Smooth muscle cell (in vitro differentiated cells): ENCODE results near the gene CBX2. TPM values are rescaled to one million over a fixed set of nuclear protein-coding genes. Genes with fewer than 3 reads are reported as not detected.

Experiments used
- DNase-seq: peaks from one replicate; lab custom pipeline; 2025; ENCODE audit not compliant: unreplicated experiment; lab: John Stamatoyannopoulos, UW
- H2AFZ ChIP-seq: fragments of 200-600 bp; sonication (generic); 2 replicates; pipeline ENCODE4 v1.6.0; 2016; ENCODE audit warnings: antibody characterized with exemption, low read depth, mild to moderate bottlenecking
- H3F3A ChIP-seq: fragments of 200-600 bp; sonication (generic); 2 replicates; pipeline ENCODE4 v1.6.0; 2017; ENCODE audit warnings: antibody characterized with exemption, low read depth
- H3K27ac ChIP-seq: fragments of 200-600 bp; sonication (generic); 2 replicates; pipeline ENCODE4 v1.5.1; 2016; ENCODE audit warnings: low read depth, mild to moderate bottlenecking
- H3K27me3 ChIP-seq: fragments of 200-600 bp; sonication (generic); 2 replicates; pipeline ENCODE4 v1.6.1; 2016; ENCODE audit warnings: low read depth, mild to moderate bottlenecking
- H3K36me3 ChIP-seq: fragments of 200-600 bp; sonication (generic); 2 replicates; pipeline ENCODE4 v1.5.1; 2016; ENCODE audit warnings: low read depth
- H3K4me1 ChIP-seq: fragments of 200-600 bp; sonication (generic); 2 replicates; pipeline ENCODE4 v1.5.1; 2016; ENCODE audit warnings: low read depth
- H3K4me2 ChIP-seq: fragments of 200-600 bp; sonication (generic); 2 replicates; pipeline ENCODE4 v1.6.0; 2016; ENCODE audit warnings: mild to moderate bottlenecking
- H3K4me3 ChIP-seq: fragments of 200-600 bp; sonication (generic); 2 replicates; pipeline ENCODE4 v1.5.1; 2016; ENCODE audit warnings: mild to moderate bottlenecking
- H3K79me2 ChIP-seq: fragments of 200-600 bp; sonication (generic); 2 replicates; pipeline ENCODE4 v1.6.0; 2016; ENCODE audit warnings: low read depth, mild to moderate bottlenecking
- H3K9ac ChIP-seq: fragments of 200-600 bp; sonication (generic); 2 replicates; pipeline ENCODE4 v1.6.0; 2016; ENCODE audit warnings: low read depth
- H3K9me3 ChIP-seq: fragments of 200-600 bp; sonication (generic); replicated peaks from 2 replicates; pipeline ENCODE4 v1.5.1; 2016; ENCODE audit warnings: low read depth
- H4K20me1 ChIP-seq: fragments of 200-600 bp; sonication (generic); 2 replicates; pipeline ENCODE4 v1.6.0; 2016; ENCODE audit warnings: low read depth
- CTCF ChIP-seq: fragments of 200-600 bp; sonication (generic); IDR thresholded peaks from 2 replicates; pipeline ENCODE4 v1.5.1; 2017; ENCODE audit warnings: borderline replicate concordance, mild to moderate bottlenecking, antibody characterized with exemption; ENCODE audit not compliant: insufficient read depth, poor library complexity, severe bottlenecking
- whole genome bisulfite sequencing: methylation state at CpG from one replicate; pipeline ENCODE4 v1.1.7; 2016; ENCODE audit warnings: low lambda C conversion rate; 5-methylcytosine and 5-hydroxymethylcytosine counted together
- polyA plus RNA-seq: library from polyadenylated mRNA; unstranded; fragments of >200 nt; fragmentation: Nextera tagmentation; extraction: Ambion mirVana; gene quantifications from 2 replicates; pipeline ENCODE4 v1.2.1, GENCODE V29; 2016
- total RNA-seq: library from RNA; depleted of rRNA; stranded (reverse); fragments of >200 nt; gene quantifications from 2 replicates; pipeline ENCODE4 v1.2.3, GENCODE V29; 2014

The CBX2 gene
- total and polyA plus RNA-seq, 2 experiments from 2014 or later: 4.0 to 10.1 TPM

- Histone ChIP-seq H2AFZ (no peak overlapping the region), H4K20me1 (no peaks in the 10 kb centered on the region), H3K9me3 (no peaks in the 10 kb centered on the region), H3K27me3 (peaks cover 19% of the 10 kb centered on the region), H3K4me3 (no peak overlapping the region), H3K36me3 (no peaks in the 10 kb centered on the region), H3K79me2 (no peaks in the 10 kb centered on the region), H3K4me1 (peaks cover 3% of the 10 kb centered on the region), H3K9ac (no peak overlapping the region), H3F3A (no peaks in the 10 kb centered on the region), H3K4me2 (no peak overlapping the region), H3K27ac (no peak overlapping the region)
- DNase-seq: no peak
- no peak for TF ChIP-seq CTCF
- 91% methylated on average over 30 of the region's 30 CpGs for WGBS
Observed at GRCh38 chr17:79737046-79737921, 40.7 kb upstream of the CBX2 start.

GRCh38 chr17:79737922-79738578, 39.9 kb upstream of the CBX2 start:
- H3K4me3 ChIP-seq: no peak overlapping the region
- H3K27me3 ChIP-seq: peaks cover 19% of the 10 kb centered on the region
- no peaks in the 10 kb centered on the region for H3K36me3 ChIP-seq
- TF ChIP-seq CTCF: no peak
- no peak overlapping the region for H2AFZ ChIP-seq
- H4K20me1 ChIP-seq: no peaks in the 10 kb centered on the region
- no peak overlapping the region for H3K27ac ChIP-seq
- H3K79me2 ChIP-seq: no peaks in the 10 kb centered on the region
- peaks cover 3% of the 10 kb centered on the region for H3K4me1 ChIP-seq
- DNase-seq: no peak
- H3K4me2 ChIP-seq: no peak overlapping the region
- H3K9ac ChIP-seq: no peak overlapping the region
- H3F3A ChIP-seq: no peaks in the 10 kb centered on the region
- WGBS: 93% methylated on average over 17 of the region's 17 CpGs
- no peaks in the 10 kb centered on the region for H3K9me3 ChIP-seq

- Histone ChIP-seq H3K9ac (no peak overlapping the region), H3K79me2 (no peaks in the 10 kb centered on the region), H3F3A (no peaks in the 10 kb centered on the region), H3K9me3 (no peaks in the 10 kb centered on the region), H3K4me1 (peaks cover 3% of the 10 kb centered on the region), H3K36me3 (no peaks in the 10 kb centered on the region), H4K20me1 (no peaks in the 10 kb centered on the region), H2AFZ (no peak overlapping the region), H3K27me3 (peaks cover 19% of the 10 kb centered on the region), H3K4me2 (no peak overlapping the region), H3K4me3 (no peak overlapping the region), H3K27ac (no peak overlapping the region)
- 90% methylated on average over 14 of the region's 14 CpGs for WGBS
- TF ChIP-seq CTCF: no peak
- DNase-seq: no peak
Observed at GRCh38 chr17:79738643-79739042, 39.3 kb upstream of the CBX2 start.
